Measurements from ENCODE around the gene ARMC6. TPM values are rescaled to one million over a fixed set of nuclear protein-coding genes. Genes with fewer than 3 reads are reported as not detected.

Gene ARMC6
- total RNA-seq, 1 donor from 2014 or later = 33.3 TPM

DNA sequence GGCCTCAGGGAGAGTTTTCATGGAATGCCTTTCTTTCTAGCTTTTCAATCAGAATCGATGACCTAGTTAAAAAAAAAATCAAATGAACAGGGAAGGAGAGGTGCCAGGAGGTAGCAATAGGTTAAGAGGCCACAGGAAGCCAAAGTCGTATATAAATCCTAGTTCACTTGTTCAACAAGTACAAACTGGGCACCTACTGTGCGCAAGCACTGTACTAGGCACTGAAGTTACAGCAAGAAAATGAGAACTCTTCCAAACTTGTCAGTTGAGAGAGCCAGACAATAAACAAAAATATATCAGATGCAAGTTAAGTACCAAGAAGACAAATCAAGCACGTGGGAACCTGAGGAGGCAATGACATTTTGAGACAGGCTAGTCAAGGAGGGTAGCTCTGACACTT, 6.2 kb upstream of the ARMC6 start:
- no peak overlapping the region for H3K4me3 Mint-ChIP-seq
- ChIA-PET POLR2A (interaction anchor here (0.6 kb wide), 1 partner anchor 1416 kb away, joined by 3 read pairs; no protein-coding TSS in a partner anchor), CTCF (no interaction called here)

GRCh38 chr19:19028526-19028925, 4.9 kb upstream of the ARMC6 start:
- intact Hi-C loops (cut with micrococcal nuclease) = no loop called here
- peaks cover 65% of the 10 kb centered on the region for H3K36me3 Mint-ChIP-seq (ENCODE audit: low read depth)
- ChIA-PET CTCF (no interaction called here), POLR2A (no interaction called here)
- H3K27me3 Mint-ChIP-seq = no peaks in the 10 kb centered on the region
- peaks cover 17% of the 10 kb centered on the region for H3K4me1 Mint-ChIP-seq
- no peak overlapping the region for H3K27ac Mint-ChIP-seq
- TF ChIP-seq, protein P1, sequence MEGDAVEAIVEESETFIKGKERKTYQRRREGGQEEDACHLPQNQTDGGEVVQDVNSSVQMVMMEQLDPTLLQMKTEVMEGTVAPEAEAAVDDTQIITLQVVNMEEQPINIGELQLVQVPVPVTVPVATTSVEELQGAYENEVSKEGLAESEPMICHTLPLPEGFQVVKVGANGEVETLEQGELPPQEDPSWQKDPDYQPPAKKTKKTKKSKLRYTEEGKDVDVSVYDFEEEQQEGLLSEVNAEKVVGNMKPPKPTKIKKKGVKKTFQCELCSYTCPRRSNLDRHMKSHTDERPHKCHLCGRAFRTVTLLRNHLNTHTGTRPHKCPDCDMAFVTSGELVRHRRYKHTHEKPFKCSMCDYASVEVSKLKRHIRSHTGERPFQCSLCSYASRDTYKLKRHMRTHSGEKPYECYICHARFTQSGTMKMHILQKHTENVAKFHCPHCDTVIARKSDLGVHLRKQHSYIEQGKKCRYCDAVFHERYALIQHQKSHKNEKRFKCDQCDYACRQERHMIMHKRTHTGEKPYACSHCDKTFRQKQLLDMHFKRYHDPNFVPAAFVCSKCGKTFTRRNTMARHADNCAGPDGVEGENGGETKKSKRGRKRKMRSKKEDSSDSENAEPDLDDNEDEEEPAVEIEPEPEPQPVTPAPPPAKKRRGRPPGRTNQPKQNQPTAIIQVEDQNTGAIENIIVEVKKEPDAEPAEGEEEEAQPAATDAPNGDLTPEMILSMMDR (IDR thresholded peaks at IDR 0.05) = no peak
- H3K9me3 Mint-ChIP-seq = no peaks in the 10 kb centered on the region
- ATAC-seq (ENCODE audit: low read depth) = no peak
- no peak overlapping the region for H3K4me3 Mint-ChIP-seq
- no peak for DNase-seq

More for the DNA sequence above, 6.2 kb upstream of the ARMC6 start:
- H3K36me3 Mint-ChIP-seq (ENCODE audit: low read depth) = peaks cover 74% of the 10 kb centered on the region
- no peaks in the 10 kb centered on the region for H3K27me3 Mint-ChIP-seq
- intact Hi-C loops (cut with micrococcal nuclease) = no loop called here
- H3K9me3 Mint-ChIP-seq = no peaks in the 10 kb centered on the region
- no peak overlapping the region for H3K27ac Mint-ChIP-seq
- ATAC-seq (ENCODE audit: low read depth) = no peak
- H3K4me1 Mint-ChIP-seq = peaks cover 13% of the 10 kb centered on the region
- TF ChIP-seq, protein P1 (IDR thresholded peaks at IDR 0.05) = no peak
- no peak for DNase-seq

DNA sequence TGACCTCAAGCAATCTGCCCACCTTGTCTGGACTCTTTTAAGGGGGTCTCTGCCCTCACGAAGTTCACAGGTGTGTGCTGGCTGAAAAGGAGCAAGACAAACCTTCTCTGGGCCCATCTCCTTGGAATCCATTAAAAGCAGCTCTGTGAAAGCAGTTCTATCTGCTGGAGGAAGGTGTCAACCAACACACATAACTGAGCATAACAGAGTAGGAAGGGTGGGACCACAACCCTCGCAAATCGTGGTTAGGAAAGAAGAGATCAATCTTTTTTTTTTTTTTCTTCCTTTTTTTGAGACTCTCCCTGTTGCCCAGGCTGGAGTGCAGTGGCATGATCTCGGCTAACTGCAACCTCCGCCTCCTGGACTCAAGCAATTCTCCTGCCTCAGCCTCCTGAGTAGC, 1.5 kb upstream of the ARMC6 start:
- peaks cover 31% of the 10 kb centered on the region for H3K4me1 Mint-ChIP-seq
- H3K9me3 Mint-ChIP-seq = no peaks in the 10 kb centered on the region
- peaks cover 36% of the 10 kb centered on the region for H3K36me3 Mint-ChIP-seq (ENCODE audit: low read depth)
- ChIA-PET POLR2A (interaction anchor here (0.7 to 0.8 kb wide), 2 partner anchors 9 to 412 kb away, joined by 4 to 6 read pairs; no protein-coding TSS in a partner anchor), CTCF (no interaction called here)
- TF ChIP-seq, protein P1 (IDR thresholded peaks at IDR 0.05) = no peak
- no peak for ATAC-seq (ENCODE audit: low read depth)
- DNase-seq = no peak
- H3K27me3 Mint-ChIP-seq = no peaks in the 10 kb centered on the region
- intact Hi-C loops (cut with micrococcal nuclease) = loop anchor here (5.0 kb wide), 1 partner anchor 395 kb away; the partner anchor contains the start of gene KLHL26
- no peak overlapping the region for H3K27ac Mint-ChIP-seq
- H3K4me3 Mint-ChIP-seq = peak overlapping the region; percentile 92

- DNase-seq = peak; percentile 56
- ATAC-seq (ENCODE audit: low read depth) = peak; percentile 48
- Mint-ChIP-seq H3K4me1 (peaks cover 31% of the 10 kb centered on the region), H3K36me3 (ENCODE audit: low read depth) (peaks cover 32% of the 10 kb centered on the region), H3K9me3 (no peaks in the 10 kb centered on the region), H3K27me3 (no peaks in the 10 kb centered on the region), H3K27ac (peak overlapping the region; percentile 88), H3K4me3 (peak overlapping the region; percentile 92)
- CTCF ChIA-PET = no interaction called here
- POLR2A ChIA-PET = interaction anchor here (0.5 to 0.7 kb wide), 2 partner anchors 10 to 37 kb away, joined by 4 read pairs; no protein-coding TSS in a partner anchor
- TF ChIP-seq, protein P1 (IDR thresholded peaks at IDR 0.05) = no peak
- intact Hi-C loops (cut with micrococcal nuclease) = loop anchor here (1.0 to 5.0 kb wide), 5 partner anchors 31 to 395 kb away; partner anchors contain the start of genes COPE, DDX49, KLHL26 and MAU2
Measured at GRCh38 chr19:19032420-19033175, 805 bp upstream of the ARMC6 start.

DNA sequence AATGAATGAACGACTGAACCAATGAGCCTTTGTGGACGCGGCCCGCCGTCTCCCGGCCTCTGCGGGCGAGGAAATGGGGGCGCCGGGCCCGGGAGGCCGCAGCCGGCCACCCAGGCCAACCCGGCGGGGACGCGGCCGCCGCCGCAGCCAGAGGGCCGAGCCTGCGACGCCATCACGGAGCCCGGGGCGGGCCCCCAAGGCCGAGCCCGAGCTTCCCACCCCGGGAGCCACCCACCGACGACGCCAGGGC, 302 bp upstream of the ARMC6 start:
- Mint-ChIP-seq H3K27me3 (no peaks in the 10 kb centered on the region), H3K9me3 (no peaks in the 10 kb centered on the region), H3K4me1 (peaks cover 31% of the 10 kb centered on the region), H3K4me3 (peak overlapping the region; percentile 92), H3K36me3 (ENCODE audit: low read depth) (peaks cover 27% of the 10 kb centered on the region), H3K27ac (peak overlapping the region; percentile 88)
- TF ChIP-seq, protein P1 (IDR thresholded peaks at IDR 0.05) = no peak
- intact Hi-C loops (cut with micrococcal nuclease) = loop anchor here (1.0 to 5.0 kb wide), 5 partner anchors 30 to 396 kb away; partner anchors contain the start of genes COPE, DDX49, KLHL26 and MAU2
- ChIA-PET CTCF (no interaction called here), POLR2A (interaction anchor here (0.5 kb wide), 1 partner anchor 37 kb away, joined by 4 read pairs; no protein-coding TSS in a partner anchor)
- no peak for ATAC-seq (ENCODE audit: low read depth)
- no peak for DNase-seq
